ENCODE data around the gene PHACTR1.

Gene PHACTR1

DNA sequence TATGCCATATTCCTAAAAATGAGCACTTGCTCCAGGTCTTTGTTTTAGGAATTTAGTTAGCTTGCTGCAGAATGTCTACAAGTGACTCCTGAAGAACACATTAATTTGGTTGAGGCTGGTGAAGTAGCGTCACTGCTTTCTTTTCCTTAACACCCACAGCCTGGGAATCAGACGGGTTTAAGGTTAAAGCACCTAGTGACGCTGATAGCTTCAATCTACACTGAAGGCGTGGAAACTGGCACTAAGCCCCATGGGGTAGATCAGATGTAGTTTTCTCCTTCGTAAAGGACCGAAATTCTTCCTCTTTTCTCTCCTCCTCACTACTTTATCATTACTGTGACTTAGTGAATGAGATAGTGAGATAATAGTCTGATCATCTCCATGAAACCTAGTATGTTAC, 521.5 kb downstream of the PHACTR1 start:
- Histone ChIP-seq H3K4me3 (ENCODE audit: low read length) (no peak overlapping the region), H3K27ac (ENCODE audit: low read length) (no peak overlapping the region), H3K9ac (ENCODE audit: low read length) (no peak overlapping the region), H2AFZ (ENCODE audit: low read depth, low read length) (no peak overlapping the region), H3K27me3 (ENCODE audit: low read depth, low read length) (peaks cover 8% of the 10 kb centered on the region; the same call in 1 of the 2 replicates), H3K4me2 (ENCODE audit: low read length) (no peak overlapping the region), H3K36me3 (replicated peaks; ENCODE audit: low read depth, low read length) (no peaks in the 10 kb centered on the region), H3K79me2 (ENCODE audit: low read length) (no peaks in the 10 kb centered on the region), H3K9me3 (ENCODE audit: insufficient read depth, low read length) (no peaks in the 10 kb centered on the region), H4K20me1 (ENCODE audit: insufficient read depth, low read length) (no peaks in the 10 kb centered on the region), H3K4me1 (ENCODE audit: low read length) (no peaks in the 10 kb centered on the region)
- TF ChIP-seq, protein P1, sequence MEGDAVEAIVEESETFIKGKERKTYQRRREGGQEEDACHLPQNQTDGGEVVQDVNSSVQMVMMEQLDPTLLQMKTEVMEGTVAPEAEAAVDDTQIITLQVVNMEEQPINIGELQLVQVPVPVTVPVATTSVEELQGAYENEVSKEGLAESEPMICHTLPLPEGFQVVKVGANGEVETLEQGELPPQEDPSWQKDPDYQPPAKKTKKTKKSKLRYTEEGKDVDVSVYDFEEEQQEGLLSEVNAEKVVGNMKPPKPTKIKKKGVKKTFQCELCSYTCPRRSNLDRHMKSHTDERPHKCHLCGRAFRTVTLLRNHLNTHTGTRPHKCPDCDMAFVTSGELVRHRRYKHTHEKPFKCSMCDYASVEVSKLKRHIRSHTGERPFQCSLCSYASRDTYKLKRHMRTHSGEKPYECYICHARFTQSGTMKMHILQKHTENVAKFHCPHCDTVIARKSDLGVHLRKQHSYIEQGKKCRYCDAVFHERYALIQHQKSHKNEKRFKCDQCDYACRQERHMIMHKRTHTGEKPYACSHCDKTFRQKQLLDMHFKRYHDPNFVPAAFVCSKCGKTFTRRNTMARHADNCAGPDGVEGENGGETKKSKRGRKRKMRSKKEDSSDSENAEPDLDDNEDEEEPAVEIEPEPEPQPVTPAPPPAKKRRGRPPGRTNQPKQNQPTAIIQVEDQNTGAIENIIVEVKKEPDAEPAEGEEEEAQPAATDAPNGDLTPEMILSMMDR (IDR thresholded peaks at IDR 0.05; ENCODE audit: low read depth, low read length), result no peak

DNA sequence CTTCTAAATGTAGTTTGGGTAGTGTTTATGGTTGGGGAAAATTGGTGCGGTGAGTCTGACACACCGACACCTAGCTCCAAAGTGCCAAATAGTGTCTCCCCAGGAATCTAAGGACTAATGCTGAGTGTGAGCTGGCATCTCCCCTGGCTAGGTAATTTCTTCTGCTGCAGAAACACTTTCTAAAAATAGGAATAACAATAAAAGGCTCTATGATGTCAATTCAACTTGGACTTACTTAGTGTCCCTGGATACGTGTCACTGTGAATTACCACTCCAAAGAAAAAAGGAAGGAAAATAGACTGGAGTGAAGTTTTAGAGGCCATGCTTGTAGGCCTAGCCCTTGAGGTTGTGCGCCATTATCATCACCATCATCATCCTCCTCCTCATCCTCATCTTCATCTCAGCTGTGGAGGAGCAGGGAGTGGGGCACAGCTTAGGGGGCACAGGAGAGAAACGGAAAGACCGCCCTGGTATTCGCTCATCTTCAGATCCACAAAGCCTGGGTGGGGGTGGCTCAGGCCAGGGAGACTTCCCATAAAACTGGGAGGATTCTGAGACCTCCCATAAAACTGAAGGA, 522.2 kb downstream of the PHACTR1 start:
- TF ChIP-seq, protein P1 (IDR thresholded peaks at IDR 0.05; ENCODE audit: low read depth, low read length), result no peak
- TF ChIP-seq EZH2phosphoT487 (IDR thresholded peaks at IDR 0.05; ENCODE audit: low read depth), result no peak
- peaks cover 8% of the 10 kb centered on the region; the same call in 1 of the 2 replicates for H3K27me3 ChIP-seq (ENCODE audit: low read depth, low read length)
- no peaks in the 10 kb centered on the region for H3K79me2 ChIP-seq (ENCODE audit: low read length)
- H3K4me2 ChIP-seq (ENCODE audit: low read length), result no peak overlapping the region
- H2AFZ ChIP-seq (ENCODE audit: low read depth, low read length), result no peak overlapping the region
- H3K36me3 ChIP-seq (replicated peaks; ENCODE audit: low read depth, low read length), result no peaks in the 10 kb centered on the region
- H3K4me3 ChIP-seq (ENCODE audit: low read length), result no peak overlapping the region
- no peak overlapping the region for H3K9ac ChIP-seq (ENCODE audit: low read length)
- no peaks in the 10 kb centered on the region for H3K9me3 ChIP-seq (ENCODE audit: insufficient read depth, low read length)
- no peaks in the 10 kb centered on the region for H3K4me1 ChIP-seq (ENCODE audit: low read length)
- no peak overlapping the region for H3K27ac ChIP-seq (ENCODE audit: low read length)
- no peaks in the 10 kb centered on the region for H4K20me1 ChIP-seq (ENCODE audit: insufficient read depth, low read length)

DNA sequence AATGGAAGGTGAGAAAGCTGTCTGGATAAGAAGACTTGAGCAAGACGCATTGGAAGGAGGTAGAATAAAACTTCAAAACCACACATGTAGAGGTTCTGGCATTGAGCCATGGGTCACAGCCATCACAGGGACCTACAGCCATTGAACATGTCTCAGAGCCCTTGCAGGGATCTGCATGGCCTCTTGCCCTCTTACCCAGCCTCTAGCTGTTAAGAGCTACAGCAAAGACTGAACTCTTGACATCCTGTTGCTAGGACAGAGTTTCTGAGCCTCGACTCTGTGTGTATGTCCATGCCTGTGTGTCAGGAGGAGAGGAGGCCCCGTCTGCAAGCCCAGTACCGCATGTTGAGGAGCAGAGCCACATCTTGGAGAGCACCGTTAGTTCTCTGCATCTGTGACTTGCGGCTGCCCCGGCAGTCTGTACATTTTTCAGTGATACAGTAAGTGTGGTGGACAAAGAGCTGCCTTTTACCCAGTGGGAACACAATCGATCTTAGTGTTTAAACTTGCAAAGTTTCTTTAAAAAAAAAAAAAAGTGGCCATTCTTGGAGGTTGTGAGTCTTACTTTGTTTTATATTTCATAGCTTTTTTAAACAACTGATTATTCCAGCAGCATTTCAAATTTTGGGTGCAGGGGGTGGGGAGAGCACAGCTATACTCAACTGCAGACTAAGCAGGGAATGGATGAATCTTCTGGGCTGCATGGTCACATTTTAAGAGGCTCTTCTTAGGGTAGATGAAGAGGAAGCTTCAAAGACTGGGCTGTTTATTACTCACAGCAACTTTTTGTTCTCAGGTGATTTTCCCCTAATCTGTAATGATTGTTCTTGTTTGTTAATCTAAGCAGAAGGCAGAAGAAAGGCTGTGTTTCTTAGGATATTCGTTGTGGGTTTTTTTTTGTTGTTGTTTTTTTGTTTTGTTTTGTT, 523.2 kb downstream of the PHACTR1 start:
- Histone ChIP-seq H3K79me2 (ENCODE audit: low read length) (no peaks in the 10 kb centered on the region), H3K27ac (ENCODE audit: low read length) (no peak overlapping the region), H3K9me3 (ENCODE audit: insufficient read depth, low read length) (no peaks in the 10 kb centered on the region), H3K27me3 (ENCODE audit: low read depth, low read length) (peaks cover 8% of the 10 kb centered on the region; the same call in 1 of the 2 replicates), H3K4me1 (ENCODE audit: low read length) (no peaks in the 10 kb centered on the region), H3K4me3 (ENCODE audit: low read length) (no peak overlapping the region), H3K4me2 (ENCODE audit: low read length) (no peak overlapping the region), H3K9ac (ENCODE audit: low read length) (no peak overlapping the region), H3K36me3 (replicated peaks; ENCODE audit: low read depth, low read length) (no peaks in the 10 kb centered on the region), H2AFZ (ENCODE audit: low read depth, low read length) (no peak overlapping the region), H4K20me1 (ENCODE audit: insufficient read depth, low read length) (no peaks in the 10 kb centered on the region)
- TF ChIP-seq EZH2phosphoT487 (IDR thresholded peaks at IDR 0.05; ENCODE audit: low read depth), result no peak
- TF ChIP-seq, protein P1 (IDR thresholded peaks at IDR 0.05; ENCODE audit: low read depth, low read length), result no peak

DNA sequence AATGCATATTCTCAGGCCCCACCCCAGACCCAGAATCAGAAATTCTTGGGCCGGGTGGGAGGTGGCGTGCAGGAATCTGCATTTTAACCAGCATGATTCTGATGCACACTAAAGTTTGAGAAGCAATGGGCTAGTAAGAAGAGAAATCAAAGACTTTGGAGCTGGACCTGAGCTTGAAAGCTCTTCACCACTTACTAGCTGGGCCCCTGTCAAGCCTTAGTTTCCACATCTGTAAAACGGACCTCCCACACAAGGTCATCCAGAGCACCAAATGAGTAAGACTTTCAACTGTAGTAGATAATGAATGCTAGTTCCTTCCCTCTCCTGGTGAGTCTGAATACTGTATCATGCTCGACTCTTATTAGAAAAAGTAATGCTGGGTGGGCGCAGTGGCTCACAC, 524.8 kb downstream of the PHACTR1 start:
- no peaks in the 10 kb centered on the region for H3K79me2 ChIP-seq (ENCODE audit: low read length)
- H3K9ac ChIP-seq (ENCODE audit: low read length), result no peak overlapping the region
- H3K9me3 ChIP-seq (ENCODE audit: insufficient read depth, low read length), result no peaks in the 10 kb centered on the region
- H4K20me1 ChIP-seq (ENCODE audit: insufficient read depth, low read length), result no peaks in the 10 kb centered on the region
- no peak overlapping the region for H3K4me3 ChIP-seq (ENCODE audit: low read length)
- H3K36me3 ChIP-seq (replicated peaks; ENCODE audit: low read depth, low read length), result no peaks in the 10 kb centered on the region
- no peaks in the 10 kb centered on the region for H3K4me1 ChIP-seq (ENCODE audit: low read length)
- H3K4me2 ChIP-seq (ENCODE audit: low read length), result no peak overlapping the region
- no peak overlapping the region for H2AFZ ChIP-seq (ENCODE audit: low read depth, low read length)
- no peak overlapping the region for H3K27ac ChIP-seq (ENCODE audit: low read length)
- TF ChIP-seq, protein P1 (IDR thresholded peaks at IDR 0.05; ENCODE audit: low read depth, low read length), result no peak
- no peak for TF ChIP-seq EZH2phosphoT487 (IDR thresholded peaks at IDR 0.05; ENCODE audit: low read depth)
- peaks cover 6% of the 10 kb centered on the region; the same call in 1 of the 2 replicates for H3K27me3 ChIP-seq (ENCODE audit: low read depth, low read length)

All from OCI-LY3 (cell line).